Ishikawa (cell line): Measurements from ENCODE around the gene SOX6.

Experiments used
- CEBPB ChIP-seq: IDR thresholded peaks from 2 replicates; pipeline ENCODE4 v1.6.1; 2012
- CREB1 ChIP-seq: IDR thresholded peaks from 2 replicates; pipeline ENCODE4 v1.6.1; 2012; ENCODE audit warnings: low read depth
- EGR1 ChIP-seq: IDR thresholded peaks from 2 replicates; pipeline ENCODE4 v1.6.1; 2012
- EP300 ChIP-seq: IDR thresholded peaks from 2 replicates; pipeline ENCODE4 v1.6.1; 2012; ENCODE audit warnings: borderline replicate concordance
- FOXM1 ChIP-seq: IDR thresholded peaks from 2 replicates; pipeline ENCODE4 v1.6.1; 2012; ENCODE audit warnings: low read depth, borderline replicate concordance
- NFIC ChIP-seq: IDR thresholded peaks from 2 replicates; pipeline ENCODE4 v1.6.1; 2012
- RAD21 ChIP-seq: IDR thresholded peaks from 2 replicates; pipeline ENCODE4 v1.6.1; 2012; ENCODE audit warnings: low read depth
- TAF1 ChIP-seq: IDR thresholded peaks from 2 replicates; pipeline ENCODE4 v1.6.1; 2012; ENCODE audit warnings: low read depth, mild to moderate bottlenecking
- TCF12 ChIP-seq: IDR thresholded peaks from 2 replicates; pipeline ENCODE4 v1.6.1; 2012; ENCODE audit warnings: low read depth
- TEAD4 ChIP-seq: IDR thresholded peaks from 2 replicates; pipeline ENCODE4 v1.6.1; 2012
- YY1 ChIP-seq: IDR thresholded peaks from 2 replicates; pipeline ENCODE4 v1.6.1; 2012; ENCODE audit warnings: low read depth
- ZBTB7A ChIP-seq: IDR thresholded peaks from 2 replicates; pipeline ENCODE4 v1.6.1; 2012; ENCODE audit warnings: low read depth
- TF ChIP-seq, protein P1 (sequence below): IDR thresholded peaks from 2 replicates; pipeline ENCODE4 v1.6.1; 2012; ENCODE audit warnings: low read depth, mild to moderate bottlenecking
- TF ChIP-seq, protein P2 (sequence below): IDR thresholded peaks from 2 replicates; pipeline ENCODE4 v1.6.1; 2012
- TF ChIP-seq, protein P3 (sequence below): IDR thresholded peaks from 2 replicates; pipeline ENCODE4 v1.6.1; 2012

Gene SOX6

DNA sequence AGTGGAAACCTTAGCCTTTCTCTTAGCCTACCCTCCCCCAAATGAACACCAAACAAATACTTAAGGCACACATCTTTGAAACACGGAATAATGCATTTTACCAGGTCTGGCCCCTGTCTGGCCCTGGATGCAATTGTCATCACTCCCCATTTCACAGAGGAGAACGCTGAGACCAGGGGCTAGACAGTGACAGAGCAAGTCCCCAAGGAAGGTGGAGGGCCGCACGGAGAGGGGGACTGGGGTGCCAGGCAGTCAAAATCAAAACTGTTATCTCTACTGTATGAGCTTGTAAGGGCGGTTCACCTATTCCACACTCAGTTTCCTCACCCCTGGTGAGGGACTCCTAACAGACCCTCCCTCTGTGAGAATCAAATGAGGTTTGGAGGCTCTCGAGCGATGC lies 414.2 kb downstream of the SOX6 start:
- TF ChIP-seq, protein P1, sequence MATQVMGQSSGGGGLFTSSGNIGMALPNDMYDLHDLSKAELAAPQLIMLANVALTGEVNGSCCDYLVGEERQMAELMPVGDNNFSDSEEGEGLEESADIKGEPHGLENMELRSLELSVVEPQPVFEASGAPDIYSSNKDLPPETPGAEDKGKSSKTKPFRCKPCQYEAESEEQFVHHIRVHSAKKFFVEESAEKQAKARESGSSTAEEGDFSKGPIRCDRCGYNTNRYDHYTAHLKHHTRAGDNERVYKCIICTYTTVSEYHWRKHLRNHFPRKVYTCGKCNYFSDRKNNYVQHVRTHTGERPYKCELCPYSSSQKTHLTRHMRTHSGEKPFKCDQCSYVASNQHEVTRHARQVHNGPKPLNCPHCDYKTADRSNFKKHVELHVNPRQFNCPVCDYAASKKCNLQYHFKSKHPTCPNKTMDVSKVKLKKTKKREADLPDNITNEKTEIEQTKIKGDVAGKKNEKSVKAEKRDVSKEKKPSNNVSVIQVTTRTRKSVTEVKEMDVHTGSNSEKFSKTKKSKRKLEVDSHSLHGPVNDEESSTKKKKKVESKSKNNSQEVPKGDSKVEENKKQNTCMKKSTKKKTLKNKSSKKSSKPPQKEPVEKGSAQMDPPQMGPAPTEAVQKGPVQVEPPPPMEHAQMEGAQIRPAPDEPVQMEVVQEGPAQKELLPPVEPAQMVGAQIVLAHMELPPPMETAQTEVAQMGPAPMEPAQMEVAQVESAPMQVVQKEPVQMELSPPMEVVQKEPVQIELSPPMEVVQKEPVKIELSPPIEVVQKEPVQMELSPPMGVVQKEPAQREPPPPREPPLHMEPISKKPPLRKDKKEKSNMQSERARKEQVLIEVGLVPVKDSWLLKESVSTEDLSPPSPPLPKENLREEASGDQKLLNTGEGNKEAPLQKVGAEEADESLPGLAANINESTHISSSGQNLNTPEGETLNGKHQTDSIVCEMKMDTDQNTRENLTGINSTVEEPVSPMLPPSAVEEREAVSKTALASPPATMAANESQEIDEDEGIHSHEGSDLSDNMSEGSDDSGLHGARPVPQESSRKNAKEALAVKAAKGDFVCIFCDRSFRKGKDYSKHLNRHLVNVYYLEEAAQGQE, result no peak
- no peak for TF ChIP-seq EP300
- TF ChIP-seq TCF12, result no peak
- TF ChIP-seq, protein P2, sequence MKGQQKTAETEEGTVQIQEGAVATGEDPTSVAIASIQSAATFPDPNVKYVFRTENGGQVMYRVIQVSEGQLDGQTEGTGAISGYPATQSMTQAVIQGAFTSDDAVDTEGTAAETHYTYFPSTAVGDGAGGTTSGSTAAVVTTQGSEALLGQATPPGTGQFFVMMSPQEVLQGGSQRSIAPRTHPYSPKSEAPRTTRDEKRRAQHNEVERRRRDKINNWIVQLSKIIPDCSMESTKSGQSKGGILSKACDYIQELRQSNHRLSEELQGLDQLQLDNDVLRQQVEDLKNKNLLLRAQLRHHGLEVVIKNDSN, result no peak
- TF ChIP-seq CEBPB, result no peak
- TF ChIP-seq ZBTB7A, result no peak
- TF ChIP-seq TAF1, result no peak
- no peak for TF ChIP-seq EGR1
- no peak for TF ChIP-seq TEAD4
- TF ChIP-seq YY1, result no peak
- no peak for TF ChIP-seq NFIC
- TF ChIP-seq RAD21, result no peak
- TF ChIP-seq, protein P3, sequence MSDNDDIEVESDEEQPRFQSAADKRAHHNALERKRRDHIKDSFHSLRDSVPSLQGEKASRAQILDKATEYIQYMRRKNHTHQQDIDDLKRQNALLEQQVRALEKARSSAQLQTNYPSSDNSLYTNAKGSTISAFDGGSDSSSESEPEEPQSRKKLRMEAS, result no peak
- TF ChIP-seq FOXM1, result no peak
- no peak for TF ChIP-seq CREB1

DNA sequence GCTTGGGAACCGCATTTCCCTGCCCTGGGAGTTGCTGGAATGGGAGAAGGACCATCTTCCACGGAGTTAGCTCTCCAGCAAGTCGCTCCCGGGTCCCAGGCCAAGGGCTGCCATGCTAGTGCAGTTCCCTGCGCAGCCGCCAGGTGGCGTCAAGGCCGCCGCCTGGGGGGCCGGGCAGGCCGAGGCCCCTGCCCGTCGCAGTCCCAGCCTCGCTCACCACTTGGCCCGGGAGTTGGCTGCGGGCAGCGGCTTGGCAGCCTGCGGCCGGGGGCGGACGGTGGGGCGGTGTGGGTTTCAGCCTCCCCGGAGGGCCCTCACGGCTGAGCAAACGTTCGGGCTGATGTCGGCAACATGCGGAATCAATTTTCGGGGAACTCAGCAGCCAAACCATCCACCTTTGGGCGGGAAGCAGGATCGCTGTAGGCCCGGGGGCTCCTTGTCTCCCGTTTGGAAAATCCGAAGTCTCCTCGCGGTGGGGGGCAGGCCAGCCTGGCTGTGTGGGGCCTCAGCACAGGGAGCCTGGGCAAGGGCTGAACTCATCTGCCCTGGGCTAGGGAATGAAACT lies 415.1 kb downstream of the SOX6 start:
- no peak for TF ChIP-seq TAF1

DNA sequence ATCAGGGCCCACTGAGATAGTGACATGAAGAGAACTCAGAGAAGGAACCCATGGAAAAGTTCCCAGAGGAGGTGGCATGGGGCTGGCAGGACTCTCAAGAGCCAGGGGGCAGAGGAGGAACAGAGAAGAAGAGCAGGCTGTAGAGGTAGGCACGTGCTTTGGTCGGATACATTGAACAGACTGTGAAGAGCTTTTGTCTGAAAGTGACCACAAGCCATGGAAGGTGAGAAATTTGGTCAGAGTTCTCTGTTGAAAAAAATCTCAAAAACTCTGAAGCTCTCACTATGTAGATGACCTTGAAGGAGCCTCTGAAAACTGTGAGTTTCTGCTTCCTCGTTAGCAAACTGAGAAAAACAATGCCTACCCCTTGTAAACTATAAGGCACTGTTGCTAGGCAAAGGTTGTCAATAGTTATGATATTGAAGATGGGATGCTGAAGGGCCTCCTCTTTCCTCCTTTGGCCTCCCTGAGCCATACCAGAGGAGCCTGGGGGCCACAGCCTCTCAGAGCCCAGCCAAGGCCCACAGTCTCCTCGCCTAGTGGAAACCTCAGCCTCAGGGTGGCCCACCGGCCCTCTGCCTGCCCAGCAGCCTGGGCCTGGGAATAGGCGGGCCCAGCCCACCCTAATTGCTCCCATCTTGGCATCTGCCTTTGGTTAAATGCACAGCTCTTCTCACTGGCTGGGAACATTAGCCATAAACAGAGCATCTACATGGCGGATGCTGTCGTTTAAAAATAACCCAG lies 415.7 kb downstream of the SOX6 start:
- TF ChIP-seq TAF1 (no peak), EGR1 (no peak), NFIC (no peak), RAD21 (no peak), TEAD4 (no peak), CEBPB (no peak), ZBTB7A (no peak), YY1 (no peak), CREB1 (no peak), EP300 (no peak), TCF12 (no peak), FOXM1 (no peak)
- TF ChIP-seq, protein P1, result no peak
- TF ChIP-seq, protein P2, result no peak
- TF ChIP-seq, protein P3, result no peak

DNA sequence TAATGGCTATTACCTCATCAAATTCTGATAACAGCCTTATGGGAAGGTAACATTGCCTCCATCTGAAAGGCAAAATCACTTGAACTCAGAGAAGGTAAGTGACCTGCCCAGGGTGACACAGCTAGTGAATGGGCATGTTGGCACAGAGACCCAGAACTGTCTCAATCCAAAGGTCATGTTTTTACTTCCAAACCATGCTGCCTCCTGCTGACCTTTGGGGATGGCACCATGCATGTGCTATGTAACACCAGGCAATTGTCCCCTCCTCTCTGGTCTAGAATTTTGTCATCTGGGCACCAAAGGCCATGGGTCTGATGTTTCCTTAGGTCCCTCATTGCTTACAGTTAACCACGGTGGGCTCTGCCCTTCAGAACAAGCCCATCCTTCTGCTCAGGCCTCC lies 417.4 kb downstream of the SOX6 start:
- TF ChIP-seq CREB1 (no peak), RAD21 (no peak), CEBPB (no peak), FOXM1 (no peak)

DNA sequence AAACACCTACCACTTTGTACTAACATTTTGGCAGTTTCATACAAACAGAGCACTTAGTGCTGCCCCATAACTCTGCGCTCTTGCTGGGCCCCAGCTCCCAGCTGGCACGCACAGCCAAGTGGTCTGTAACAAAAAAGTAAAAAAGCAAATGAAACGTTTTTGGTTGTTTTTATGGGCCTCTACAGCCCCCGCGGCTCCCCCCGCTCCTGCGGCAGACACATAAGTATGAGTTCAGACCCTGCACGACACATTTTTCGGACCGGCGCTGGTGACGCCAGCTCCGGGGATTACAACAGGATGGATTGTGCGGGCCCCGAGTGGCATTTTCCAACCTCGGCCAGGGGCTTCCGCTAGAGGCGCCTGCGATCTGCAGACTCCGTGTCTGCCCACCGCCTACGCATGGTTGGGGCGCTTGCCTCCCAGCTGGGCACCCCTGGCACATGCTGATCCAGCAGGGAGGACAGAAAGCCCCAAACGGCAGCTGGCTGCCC lies 418.2 kb downstream of the SOX6 start:
- TF ChIP-seq TEAD4, result no peak

DNA sequence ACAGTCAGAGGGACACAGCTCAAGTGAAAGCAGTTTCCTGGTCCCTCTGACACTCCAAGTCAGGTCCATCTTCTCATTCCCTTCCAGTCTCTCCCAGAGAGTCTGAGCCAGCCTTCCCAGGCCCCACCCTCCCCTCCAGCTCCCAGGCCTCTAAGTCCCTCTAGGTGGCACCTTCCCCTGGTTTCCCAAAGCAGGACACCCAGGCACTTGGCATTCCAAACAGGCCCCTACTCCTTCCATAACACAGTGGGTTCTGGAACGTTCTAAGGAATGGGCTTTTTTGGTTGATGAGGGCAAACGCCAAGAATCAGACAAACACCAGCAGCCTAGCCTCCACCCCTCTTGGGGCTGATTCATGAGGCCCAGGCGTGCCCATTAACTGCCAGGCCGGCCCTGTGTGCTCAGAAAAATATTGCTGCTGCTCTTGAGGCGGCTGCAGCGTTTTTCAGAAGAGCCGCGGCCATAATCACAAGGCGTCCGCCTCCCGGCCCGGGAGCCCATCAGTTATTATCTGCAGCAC lies 418.7 kb downstream of the SOX6 start:
- TF ChIP-seq CEBPB (no peak), RAD21 (peak; percentile 8; the same call in 1 of the 2 replicates), ZBTB7A (no peak), YY1 (no peak), EP300 (no peak)
